Testis (tissue), 3 donors: ENCODE measurements around the gene MED27. TPM values are rescaled to one million over a fixed set of nuclear protein-coding genes. Genes with fewer than 3 reads are reported as not detected.

Experiments
- DNase-seq: peaks from one replicate; pipeline ENCODE4 v3.0.0-alpha.2; 2019
- H3K27ac ChIP-seq, 2 donors: fragments of 200-600 bp; sonication (generic); one replicate each; pipeline ENCODE4 v1.5.1; 2019
- H3K27me3 ChIP-seq: fragments of 200-600 bp; sonication (generic); one replicate; pipeline ENCODE4 v1.5.1; 2019
- H3K36me3 ChIP-seq: fragments of 200-600 bp; sonication (generic); one replicate; pipeline ENCODE4 v1.5.1; 2017; ENCODE audit warnings: low read depth; ENCODE audit errors: missing control alignments
- H3K4me1 ChIP-seq: fragments of 200-600 bp; sonication (generic); one replicate; pipeline ENCODE4 v1.5.1; 2019
- H3K4me3 ChIP-seq, 2 donors: fragments of 200-600 bp; sonication (generic); one replicate each; pipeline ENCODE4 v1.5.1; 2017 to 2019
- H3K9me3 ChIP-seq: fragments of 200-600 bp; sonication (generic); one replicate; pipeline ENCODE4 v1.5.1; 2017
- CTCF ChIP-seq, 3 experiments: fragments of 450-650 bp in 2 of 3; fragments of 200-600 bp in 1 of 3; sonication (generic) in 1 of 3; IDR thresholded peaks; one replicate each; pipeline ENCODE4 v1.5.1; 2016 to 2019; ENCODE audit warnings: antibody characterized with exemption in 3 of 3, mild to moderate bottlenecking in 2 of 3, moderate library complexity in 1 of 3
- POLR2A ChIP-seq: fragments of 450-650 bp; IDR thresholded peaks from one replicate; pipeline ENCODE4 v1.6.1; 2017; ENCODE audit warnings: antibody characterized with exemption, mild to moderate bottlenecking, moderate library complexity
- WGBS, 2 donors: methylation state at CpG; one replicate each; pipeline ENCODE4 v1.1.5; 2018; 5-methylcytosine and 5-hydroxymethylcytosine counted together
- intact Hi-C: fragments of 100-400 bp; cut with DNase I; formaldehyde crosslinking; loops from one replicate; pipeline ENCODE4 v1.15.1; 2023; ENCODE audit warnings: low total_unique reads
- polyA plus RNA-seq: library from polyadenylated mRNA; stranded (reverse); fragments of 350-450 nt; fragmentation: Illumina TruSeq; extraction: RNeasy Lipid Tissue Mini Kit (QIAGEN cat#74804); gene quantifications from one replicate; pipeline ENCODE4 v1.2.3, GENCODE V29; 2014; ENCODE audit warnings: low read depth, low replicate concordance; ENCODE audit not compliant: insufficient read depth
- total RNA-seq, 2 donors: library from RNA; depleted of rRNA; stranded (reverse); fragments of >200 nt; gene quantifications; one replicate each; pipeline ENCODE4 v1.2.3, GENCODE V29; 2016

The MED27 gene
- total and polyA plus RNA-seq, 3 donors from 2014 or later = 30.7 to 45.0 (median 33.7) TPM

GRCh38 chr9:131853434-131853833 lies 226.2 kb downstream of the MED27 start:
- H3K4me1 ChIP-seq = no peaks in the 10 kb centered on the region
- 83 to 86% methylated on average over 7 of the region's 7 CpGs for WGBS, 2 donors
- intact Hi-C loops = no loop called here
- H3K4me3 ChIP-seq = no peak overlapping the region
- no peak overlapping the region for H3K27ac ChIP-seq
- no peaks in the 10 kb centered on the region for H3K27me3 ChIP-seq
- TF ChIP-seq POLR2A (no peak), CTCF (IDR thresholded peaks at IDR 0.05) (no peak)
- DNase-seq = no peak
- no peaks in the 10 kb centered on the region for H3K9me3 ChIP-seq
- H3K36me3 ChIP-seq = no peaks in the 10 kb centered on the region

- no peaks in the 10 kb centered on the region for H3K36me3 ChIP-seq
- no peak overlapping the region for H3K4me3 ChIP-seq
- H3K9me3 ChIP-seq = no peaks in the 10 kb centered on the region
- intact Hi-C loops = no loop called here
- H3K27ac ChIP-seq = no peak overlapping the region
- TF ChIP-seq CTCF (IDR thresholded peaks at IDR 0.05) (no peak), POLR2A (no peak)
- 53 to 70% methylated on average over 6 to 7 of the region's 7 CpGs for WGBS, 2 donors
- H3K4me1 ChIP-seq = no peaks in the 10 kb centered on the region
- no peak for DNase-seq
- no peaks in the 10 kb centered on the region for H3K27me3 ChIP-seq
These were observed 228.3 kb downstream of the MED27 start for GRCh38 chr9:131851414-131851813.

GRCh38 chr9:131849391-131849790 lies 230.3 kb downstream of the MED27 start:
- no peak for TF ChIP-seq CTCF (IDR thresholded peaks at IDR 0.05)
- TF ChIP-seq POLR2A = no peak
- Histone ChIP-seq H3K27ac (no peak overlapping the region), H3K4me1 (no peaks in the 10 kb centered on the region), H3K27me3 (no peaks in the 10 kb centered on the region), H3K9me3 (no peaks in the 10 kb centered on the region), H3K4me3 (no peak overlapping the region), H3K36me3 (no peaks in the 10 kb centered on the region)
- intact Hi-C loops = no loop called here
- no peak for DNase-seq
- 80 to 93% methylated on average over 2 to 18 of the region's 18 CpGs for WGBS, 2 donors

GRCh38 chr9:131848570-131849160 lies 231.0 kb downstream of the MED27 start:
- no peak overlapping the region for H3K27ac ChIP-seq
- H3K27me3 ChIP-seq = no peaks in the 10 kb centered on the region
- TF ChIP-seq POLR2A (no peak), CTCF (IDR thresholded peaks at IDR 0.05) (no peak)
- H3K4me3 ChIP-seq = no peak overlapping the region
- intact Hi-C loops = no loop called here
- H3K9me3 ChIP-seq = no peaks in the 10 kb centered on the region
- no peaks in the 10 kb centered on the region for H3K36me3 ChIP-seq
- H3K4me1 ChIP-seq = no peaks in the 10 kb centered on the region
- no peak for DNase-seq
- WGBS, 2 donors = 63 to 72% methylated on average over 14 to 35 of the region's 35 CpGs

- TF ChIP-seq CTCF (IDR thresholded peaks at IDR 0.05) = no peak
- no peak for TF ChIP-seq POLR2A
- Histone ChIP-seq H3K27me3 (no peaks in the 10 kb centered on the region), H3K27ac (no peak overlapping the region), H3K4me3 (no peak overlapping the region), H3K9me3 (no peaks in the 10 kb centered on the region), H3K4me1 (no peaks in the 10 kb centered on the region), H3K36me3 (no peaks in the 10 kb centered on the region)
- 82 to 86% methylated on average over 14 to 18 of the region's 18 CpGs for WGBS, 2 donors
- intact Hi-C loops = no loop called here
- DNase-seq = no peak
These were observed 231.9 kb downstream of the MED27 start for GRCh38 chr9:131847665-131848354.
